ENCODE data around the gene NEDD4L.

NEDD4L gene

GRCh38 chr18:58390399-58390798, 346.4 kb downstream of the NEDD4L start:
- no peak for DNase-seq

- no peak for DNase-seq
These were observed 347.3 kb downstream of the NEDD4L start for GRCh38 chr18:58391231-58391825.

- no peak for DNase-seq
These were observed 347.9 kb downstream of the NEDD4L start for GRCh38 chr18:58391932-58392323.

GRCh38 chr18:58392324-58393000, 348.4 kb downstream of the NEDD4L start:
- no peak for DNase-seq

GRCh38 chr18:58393295-58393694, 349.3 kb downstream of the NEDD4L start:
- no peak for DNase-seq

- no peak for DNase-seq
These were observed 350.0 kb downstream of the NEDD4L start for GRCh38 chr18:58394046-58394445.

- DNase-seq = no peak
These were observed 350.8 kb downstream of the NEDD4L start for GRCh38 chr18:58394602-58395425.

GRCh38 chr18:58396144-58396543, 352.1 kb downstream of the NEDD4L start:
- no peak for DNase-seq

GRCh38 chr18:58396966-58397365, 352.9 kb downstream of the NEDD4L start:
- no peak for DNase-seq

- no peak for DNase-seq
These were observed 353.5 kb downstream of the NEDD4L start for GRCh38 chr18:58397385-58398132.

- no peak for DNase-seq
These were observed 354.8 kb downstream of the NEDD4L start for GRCh38 chr18:58398648-58399398.

GRCh38 chr18:58400331-58400870, 356.4 kb downstream of the NEDD4L start:
- no peak for DNase-seq

- no peak for DNase-seq
These were observed 357.2 kb downstream of the NEDD4L start for GRCh38 chr18:58401191-58401590.

GRCh38 chr18:58402247-58402646, 358.2 kb downstream of the NEDD4L start:
- peak; percentile 29 for DNase-seq

GRCh38 chr18:58402951-58403702, 359.1 kb downstream of the NEDD4L start:
- no peak for DNase-seq

GRCh38 chr18:58403799-58404455, 359.9 kb downstream of the NEDD4L start:
- DNase-seq = no peak

GRCh38 chr18:58405107-58405898, 361.3 kb downstream of the NEDD4L start:
- no peak for DNase-seq

GRCh38 chr18:58407263-58407648, 363.2 kb downstream of the NEDD4L start:
- no peak for DNase-seq

GRCh38 chr18:58407649-58408407, 363.8 kb downstream of the NEDD4L start:
- DNase-seq = no peak
